Measurements from ENCODE around the gene LIPC.

LIPC gene

DNA sequence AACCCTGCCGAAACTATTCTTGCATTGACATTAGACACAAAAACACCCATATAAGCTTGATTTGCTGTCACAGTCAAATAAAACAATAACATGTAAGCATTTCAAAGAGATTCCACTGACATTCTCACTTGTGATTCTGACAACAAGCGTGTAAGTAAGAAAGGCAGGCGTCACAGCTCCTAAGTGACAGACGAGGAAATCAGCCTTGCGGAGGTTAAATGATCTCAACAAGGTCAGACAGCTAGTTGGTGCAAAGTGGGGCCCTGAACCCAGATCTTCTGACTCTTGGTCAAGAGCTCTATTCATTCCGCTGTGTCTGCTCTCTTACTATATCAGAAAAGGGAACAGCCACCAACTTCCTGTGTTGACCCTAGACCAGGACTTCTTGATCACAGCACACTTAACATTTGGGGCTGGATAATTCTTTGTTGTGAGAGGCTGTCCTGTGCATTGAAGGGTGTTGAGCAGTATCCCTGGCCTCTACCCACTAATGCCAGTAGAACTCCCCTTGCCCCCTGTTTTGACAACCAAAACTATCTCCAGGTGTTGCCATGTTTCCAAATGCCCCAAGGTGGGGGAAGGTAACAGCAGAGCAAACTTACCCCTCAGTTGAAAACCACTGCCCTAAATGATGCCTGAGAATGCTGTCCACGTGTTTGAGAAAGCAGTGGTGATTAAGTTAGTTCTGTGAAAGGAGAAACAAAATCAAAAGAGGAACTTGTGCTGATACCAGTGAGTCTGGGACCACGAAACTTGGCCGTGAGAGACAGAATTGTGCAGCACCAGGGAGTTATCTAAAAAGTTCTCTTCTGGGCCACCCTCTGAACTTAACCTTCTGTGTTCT lies 86.1 kb downstream of the LIPC start:
- DNase-seq (ENCODE audit: low read depth), result no peak

DNA sequence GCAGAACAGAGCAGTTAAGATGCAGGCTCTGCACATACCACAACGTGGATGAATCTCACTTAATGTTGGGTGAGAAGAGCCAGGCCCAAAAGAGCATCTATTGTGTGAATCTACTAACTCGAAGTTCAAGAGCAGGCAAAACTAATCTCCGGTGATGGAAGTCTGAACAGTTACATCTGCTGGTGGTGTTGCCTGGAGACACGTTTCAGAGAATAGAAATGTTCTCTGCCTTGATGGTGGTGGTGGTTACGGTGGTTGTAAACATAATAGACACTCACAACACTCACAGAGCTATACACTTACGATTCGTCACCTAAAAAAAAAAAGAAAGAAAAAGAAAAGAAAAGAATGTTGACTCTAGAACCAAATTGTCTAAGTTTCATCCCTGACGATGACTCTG lies 86.8 kb downstream of the LIPC start:
- no peak for DNase-seq (ENCODE audit: low read depth)

DNA sequence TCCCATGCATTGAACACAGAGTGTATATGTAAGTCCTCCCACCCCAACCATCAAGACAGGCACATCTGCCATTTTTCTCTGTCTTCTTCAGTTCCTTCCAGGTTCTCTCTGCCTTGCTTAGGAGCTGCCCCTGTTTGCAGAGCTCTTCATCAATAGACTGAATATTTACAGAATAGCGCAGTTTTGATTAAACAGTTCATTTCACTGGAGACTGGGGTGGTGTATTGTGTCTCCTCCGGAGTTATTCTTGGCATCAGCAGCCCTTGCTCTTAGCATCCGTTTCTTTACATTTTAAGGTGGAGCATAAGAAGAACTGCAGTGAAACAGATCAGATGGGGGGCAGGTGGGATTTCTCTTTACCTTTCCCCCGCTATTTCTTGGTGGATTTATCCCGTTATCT lies 87.7 kb downstream of the LIPC start:
- no peak for DNase-seq (ENCODE audit: low read depth)

DNA sequence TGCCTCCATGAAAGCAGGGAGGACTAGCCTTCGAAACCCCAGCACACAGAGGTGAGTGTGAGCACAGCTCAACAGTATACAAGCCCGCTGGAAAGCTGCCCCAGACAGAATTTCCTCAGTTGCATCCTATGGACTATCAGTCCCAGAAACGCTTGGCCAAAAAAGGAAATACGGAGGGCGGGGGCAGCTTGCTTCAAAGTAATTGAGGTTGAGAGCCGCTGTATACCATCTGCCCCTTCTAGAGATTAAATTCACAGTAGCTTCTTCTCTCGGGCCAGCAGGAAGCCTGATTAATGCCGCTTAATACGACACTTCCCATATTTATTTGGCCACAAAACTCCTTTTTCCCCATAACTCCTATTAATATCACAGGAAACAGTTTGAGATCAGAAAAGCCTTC lies 88.7 kb downstream of the LIPC start:
- no peak for DNase-seq (ENCODE audit: low read depth)

DNA sequence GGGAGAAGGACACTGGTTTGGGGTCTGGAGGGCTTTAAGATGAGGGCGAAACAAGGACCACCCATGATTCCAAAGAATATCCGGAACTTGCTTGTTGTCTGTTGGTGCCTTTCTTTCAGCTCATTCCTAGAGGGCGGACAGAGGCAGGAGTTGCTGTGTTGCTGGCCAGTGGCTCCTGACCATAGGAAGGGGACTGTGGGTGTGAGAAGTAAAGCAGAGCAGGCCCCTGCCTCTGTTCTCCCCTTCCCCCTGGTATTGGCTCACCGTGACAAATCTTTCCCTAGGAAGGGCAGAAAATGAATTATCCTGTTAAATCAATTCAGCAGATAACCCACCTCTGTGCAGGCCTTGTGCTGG lies 89.1 kb downstream of the LIPC start:
- no peak for DNase-seq (ENCODE audit: low read depth)

DNA sequence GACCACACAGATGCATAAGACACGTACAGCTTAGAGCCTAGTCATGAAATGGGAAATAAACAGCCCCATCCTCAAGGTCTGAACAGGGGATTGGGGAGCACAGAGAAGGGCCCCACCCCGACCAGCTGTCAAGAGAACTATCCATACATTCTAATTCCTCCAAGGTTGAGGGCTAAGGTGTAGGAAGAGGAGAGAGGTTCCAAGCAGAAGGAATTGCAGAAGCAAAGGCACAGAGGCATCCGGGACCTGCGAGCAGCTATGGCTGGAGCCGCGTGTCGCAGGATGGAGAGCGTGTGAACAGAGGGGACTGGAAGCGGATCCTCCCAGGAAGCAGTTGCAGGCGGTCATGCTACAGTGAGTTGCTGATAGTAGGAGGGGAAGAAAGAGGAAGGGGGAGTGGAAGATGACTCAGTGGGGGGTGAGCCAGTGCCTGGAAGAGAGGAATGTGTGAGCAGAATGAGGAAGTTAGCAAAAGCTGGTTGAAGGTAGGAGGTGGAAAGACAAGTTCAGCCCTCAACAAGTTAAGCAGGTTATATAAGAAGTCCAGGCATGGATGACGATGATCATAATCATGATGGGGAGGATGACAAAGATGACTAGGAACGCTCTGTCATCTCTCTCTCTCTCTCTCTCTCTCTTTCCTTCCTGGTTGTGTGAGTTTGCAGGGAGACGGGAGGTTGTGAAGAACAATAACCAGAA lies 89.7 kb downstream of the LIPC start:
- DNase-seq (ENCODE audit: low read depth), result peak; percentile 83

DNA sequence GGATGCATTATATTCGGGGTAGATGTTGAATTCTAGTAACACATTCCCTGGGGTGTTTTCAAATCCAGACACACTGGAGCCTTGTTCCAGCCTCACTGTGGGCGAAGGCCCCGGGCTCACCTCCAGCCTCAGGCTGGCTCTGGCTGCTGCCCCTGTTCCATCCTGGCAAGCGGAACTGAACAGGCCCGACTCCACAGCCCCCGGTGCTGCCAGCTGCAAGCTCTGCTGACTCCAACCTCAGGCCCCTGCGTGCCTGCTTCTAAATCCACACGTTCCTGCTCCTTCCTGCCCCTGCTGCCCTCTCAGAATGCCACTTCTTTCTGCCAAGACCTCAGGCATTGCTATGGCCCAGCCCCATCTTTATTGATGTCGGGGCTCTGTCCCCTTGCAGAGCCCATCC lies 90.6 kb downstream of the LIPC start:
- DNase-seq (ENCODE audit: low read depth), result no peak

DNA sequence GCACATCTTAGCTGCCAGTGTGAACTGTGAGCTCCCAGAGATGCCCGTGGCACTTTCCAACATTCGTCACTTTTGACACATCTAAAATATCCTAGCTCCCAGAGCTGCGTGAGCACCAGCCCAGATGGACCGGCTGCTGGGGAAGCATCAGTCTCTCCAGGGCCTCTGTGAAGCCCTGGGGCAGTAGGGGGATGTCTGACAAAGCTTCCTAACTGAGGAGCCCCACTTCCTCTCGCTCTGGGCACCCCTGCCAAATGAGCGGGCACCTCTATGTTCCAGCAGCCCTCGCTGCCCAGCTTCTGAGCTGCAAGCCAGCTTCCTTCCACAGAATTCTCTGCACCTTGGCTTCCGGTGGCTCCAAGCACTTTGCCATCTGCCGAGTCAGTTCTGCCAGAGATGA lies 91.1 kb downstream of the LIPC start:
- DNase-seq (ENCODE audit: low read depth), result no peak

DNA sequence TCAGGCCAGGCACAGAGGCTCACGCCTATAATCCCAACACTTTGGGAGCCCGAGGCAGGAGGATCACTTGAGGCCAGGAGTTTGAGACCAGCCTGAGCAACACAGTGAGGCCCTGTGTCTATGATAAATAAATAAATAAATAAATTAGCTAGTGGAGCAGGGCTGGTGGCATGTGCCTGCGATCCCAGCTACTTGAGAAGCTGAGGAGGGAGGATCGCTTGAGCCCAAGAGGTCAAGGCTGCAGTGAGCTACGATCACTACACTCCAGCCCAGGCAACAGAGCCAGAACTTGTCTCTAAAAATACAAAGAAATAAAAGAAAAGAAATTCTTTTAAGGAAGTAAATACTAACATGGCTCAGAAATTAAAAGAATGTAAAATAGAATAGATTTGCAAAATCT lies 91.8 kb downstream of the LIPC start:
- DNase-seq (ENCODE audit: low read depth), result no peak

DNA sequence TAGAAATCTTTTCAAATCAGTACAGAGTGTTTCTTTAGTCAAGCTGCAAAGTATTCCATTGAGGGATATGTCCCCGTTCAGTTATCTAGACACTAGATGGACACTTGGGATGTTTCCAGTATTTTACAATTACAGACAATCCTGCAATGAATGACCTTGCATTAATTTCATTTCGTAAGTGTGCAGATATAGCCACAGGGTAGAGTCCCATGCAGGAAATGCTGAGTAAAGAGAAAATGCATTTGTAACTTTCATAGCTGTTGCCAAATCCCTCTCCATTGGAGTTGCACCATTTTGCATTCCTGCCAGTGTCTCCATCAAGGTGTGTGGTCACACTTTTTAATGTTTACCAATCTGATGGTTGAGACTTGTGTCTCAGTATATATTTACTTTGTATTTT lies 92.5 kb downstream of the LIPC start:
- no peak for DNase-seq (ENCODE audit: low read depth)

DNA sequence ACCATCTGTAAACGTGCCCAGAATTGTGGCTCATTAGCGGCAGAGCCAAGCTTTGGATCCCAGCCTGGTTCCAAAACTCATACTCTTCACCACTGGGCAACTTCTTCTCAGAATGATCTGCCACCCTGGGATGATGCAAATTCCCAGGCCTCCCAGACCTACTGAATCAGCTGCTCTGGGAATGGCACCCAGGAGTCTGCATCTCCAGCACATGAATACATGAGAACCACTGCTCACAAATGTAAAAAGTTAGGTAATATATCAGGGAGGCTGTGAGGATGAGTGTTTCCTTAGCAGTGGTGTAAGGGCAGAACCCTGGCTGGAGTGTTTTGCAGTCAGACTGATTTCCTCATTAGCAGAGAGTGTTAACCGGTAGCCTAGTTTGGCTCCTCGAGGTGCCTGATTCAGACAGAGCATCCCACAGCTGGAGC lies 94.2 kb downstream of the LIPC start:
- DNase-seq (ENCODE audit: low read depth), result no peak

DNA sequence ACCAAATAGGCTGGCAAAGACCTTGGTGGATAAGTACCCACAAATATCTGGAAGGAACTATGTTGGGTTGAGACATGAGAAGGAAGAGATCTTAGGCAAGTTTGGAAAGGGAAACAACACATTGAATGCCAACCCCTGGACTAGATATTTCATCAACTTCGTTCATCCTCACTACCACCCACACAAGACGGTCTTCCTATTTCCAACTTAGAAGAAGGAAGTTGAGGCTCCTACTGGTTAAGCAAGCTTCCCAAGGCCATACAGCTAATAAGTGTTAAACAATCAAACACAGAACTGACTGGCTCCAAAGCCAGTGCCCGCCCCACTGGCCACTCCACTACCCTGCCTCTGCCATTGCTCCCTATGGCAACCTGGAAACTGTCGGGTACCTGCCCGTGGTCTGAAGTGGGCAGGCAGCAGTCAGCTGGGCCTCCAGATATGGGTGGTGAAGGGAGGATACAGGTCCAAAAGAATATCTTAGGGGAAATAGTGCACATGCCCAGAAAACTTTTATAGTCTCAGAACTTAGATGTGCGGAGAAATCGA lies 94.9 kb downstream of the LIPC start:
- DNase-seq (ENCODE audit: low read depth), result no peak

DNA sequence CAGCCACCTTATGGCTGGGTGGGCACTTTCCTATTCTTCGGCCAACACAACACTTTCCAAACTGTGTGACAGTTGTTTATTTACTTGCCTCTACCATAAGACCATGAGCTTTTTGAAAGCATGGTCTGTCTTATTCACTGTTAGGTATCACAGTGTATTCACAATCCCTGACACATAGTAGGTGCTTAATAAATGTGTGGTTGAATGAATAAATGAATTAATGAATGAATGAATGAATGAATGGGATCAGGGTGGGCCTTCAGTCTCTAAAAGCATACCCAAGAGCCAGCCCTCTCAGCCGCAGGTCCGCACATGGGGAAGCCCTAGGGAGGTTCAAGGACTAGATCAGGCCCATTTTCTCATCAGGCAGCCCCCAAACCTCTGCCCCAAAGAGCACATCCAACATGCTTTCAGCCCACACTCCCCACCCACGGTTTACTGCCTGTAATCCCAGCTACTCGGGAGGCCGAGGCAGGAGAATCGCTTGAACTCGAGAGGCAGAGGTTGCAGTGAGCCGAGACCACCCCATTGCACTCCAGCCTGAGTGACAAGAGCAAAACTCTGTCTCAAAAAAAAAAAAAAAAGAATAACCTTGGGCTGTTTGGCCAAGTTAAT lies 95.9 kb downstream of the LIPC start:
- no peak for DNase-seq (ENCODE audit: low read depth)

DNA sequence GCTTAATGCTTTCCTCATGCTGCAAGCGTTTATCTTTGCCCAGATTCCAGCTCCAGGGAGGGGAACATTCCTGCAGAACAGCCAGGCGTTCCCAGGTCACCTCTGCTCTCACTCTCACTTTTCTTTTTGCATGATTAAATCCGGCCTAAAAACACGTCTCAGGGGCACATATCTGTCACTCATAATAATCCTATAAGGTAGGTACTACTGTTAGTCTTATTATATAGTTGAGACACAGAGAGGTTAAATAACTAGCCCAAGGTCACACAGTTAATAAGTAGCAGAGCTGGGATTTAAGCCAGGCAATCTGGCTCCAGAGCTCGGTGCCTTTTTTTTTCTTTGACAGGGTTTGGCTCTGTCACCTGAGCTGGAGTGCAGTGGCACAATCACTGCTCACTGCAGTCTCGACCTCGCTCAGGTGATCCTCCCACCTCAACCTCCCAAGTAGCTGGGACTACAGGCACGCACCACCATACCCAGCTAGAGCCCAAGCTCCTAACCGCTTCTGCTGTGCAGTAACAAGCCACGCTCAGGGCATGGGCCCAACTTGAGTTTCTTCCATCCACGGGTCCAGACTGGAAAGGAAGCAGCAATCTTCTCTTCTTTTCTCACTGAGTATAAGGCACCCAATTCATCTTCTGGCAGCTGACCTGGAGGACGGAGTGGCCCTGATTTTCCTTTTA lies 96.5 kb downstream of the LIPC start:
- DNase-seq (ENCODE audit: low read depth), result peak; percentile 50

DNA sequence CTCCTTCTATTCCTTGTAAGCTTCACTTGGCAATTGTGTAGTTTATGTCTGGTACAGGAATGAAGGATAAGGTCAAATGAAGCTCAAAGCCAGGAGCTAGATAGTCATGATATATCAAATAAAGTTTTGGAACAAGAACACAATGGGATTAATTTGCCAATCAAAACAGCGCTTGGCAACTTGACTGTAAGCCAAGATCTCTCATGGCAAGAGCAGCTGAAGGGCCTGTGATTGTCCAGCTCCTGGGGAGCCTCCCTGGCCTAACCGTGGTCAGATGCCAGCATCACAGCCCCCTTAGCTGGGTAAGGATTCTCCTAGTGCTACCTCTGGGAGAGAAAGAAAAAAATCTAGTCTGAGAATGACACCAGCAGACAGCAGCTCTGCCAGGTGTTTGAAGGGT lies 97.2 kb downstream of the LIPC start:
- DNase-seq (ENCODE audit: low read depth), result no peak

DNA sequence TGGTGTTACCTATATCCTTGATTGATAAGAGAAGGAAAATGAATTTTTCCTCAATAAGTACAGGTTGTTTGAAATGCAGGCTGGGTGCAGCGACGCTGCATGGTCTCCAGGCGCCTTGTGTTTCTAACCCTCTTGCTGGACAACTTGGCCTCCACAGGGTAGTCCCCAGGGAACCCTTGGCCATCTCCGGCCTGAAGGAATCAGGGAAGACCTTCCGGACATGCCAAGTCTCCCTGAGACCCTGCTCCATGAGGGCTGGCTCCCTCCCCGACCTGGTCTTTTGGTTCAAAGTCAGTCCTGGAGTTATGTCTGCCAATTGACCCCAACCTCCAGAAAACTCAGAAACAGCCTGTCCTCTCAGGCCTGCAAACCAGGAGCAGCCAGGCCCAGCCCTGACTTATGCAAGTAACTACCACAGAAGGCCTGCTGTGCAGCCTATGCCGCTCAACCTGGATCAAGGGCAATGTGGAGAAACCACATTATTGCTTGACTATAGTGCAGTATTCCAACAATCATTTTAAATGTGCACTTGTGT lies 98.3 kb downstream of the LIPC start:
- no peak for DNase-seq (ENCODE audit: low read depth)

DNA sequence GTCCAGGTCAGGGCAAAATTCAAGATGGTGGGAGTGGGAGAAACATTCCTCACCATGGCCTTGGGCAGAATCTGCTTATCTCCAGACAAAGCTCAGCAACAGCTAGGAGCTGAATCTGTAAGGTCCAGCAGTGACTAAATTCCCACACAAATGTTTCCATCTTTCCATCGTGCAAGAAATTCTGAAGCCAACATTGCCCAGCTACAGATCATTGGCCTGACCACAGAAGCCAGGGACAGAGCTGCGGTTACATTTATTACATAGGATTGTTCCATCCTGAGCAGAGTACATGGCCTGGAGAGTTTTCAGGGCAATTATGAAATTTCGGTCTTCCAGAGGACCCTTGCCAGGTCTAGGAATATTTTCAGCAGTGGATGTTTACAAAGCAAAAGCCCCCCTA lies 100.3 kb downstream of the LIPC start:
- no peak for DNase-seq (ENCODE audit: low read depth)

DNA sequence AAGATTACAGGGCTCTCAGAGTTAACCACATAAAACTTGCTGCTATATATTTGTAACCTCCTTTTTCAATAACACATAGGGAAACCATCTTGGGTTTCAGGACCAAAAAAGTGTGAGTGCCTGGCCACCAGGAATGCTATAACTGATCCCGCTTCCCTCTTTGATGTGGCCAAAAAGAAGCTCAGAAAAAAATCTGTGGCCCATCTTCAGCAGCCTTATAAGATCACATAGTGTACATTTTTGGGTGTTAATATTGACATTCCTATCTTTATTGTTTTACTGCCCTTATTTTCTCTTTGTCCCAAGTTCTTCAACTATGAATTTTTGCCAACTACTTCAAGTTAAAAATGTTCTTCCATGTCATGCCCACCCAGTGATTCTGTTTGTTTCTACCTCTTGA lies 102.8 kb downstream of the LIPC start:
- DNase-seq (ENCODE audit: low read depth), result no peak

DNA sequence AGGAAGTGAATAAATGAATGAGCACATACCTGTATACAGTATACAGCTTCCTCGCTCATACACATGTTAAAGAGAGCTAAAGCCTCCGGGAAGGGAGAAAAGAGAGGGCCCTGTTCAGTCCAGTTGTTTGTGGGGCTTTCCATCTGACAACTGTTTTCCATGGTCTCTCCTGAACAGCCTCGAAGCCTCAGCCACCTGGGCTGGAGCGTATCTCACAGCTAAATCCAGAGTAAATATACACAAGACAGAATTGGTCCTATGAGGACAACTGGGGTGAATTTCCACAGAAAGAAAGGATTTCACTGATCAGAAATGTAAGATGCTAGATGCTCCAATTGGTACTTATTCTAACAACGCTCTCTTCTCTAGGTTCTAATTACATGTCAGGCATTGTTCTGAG lies 103.5 kb downstream of the LIPC start:
- no peak for DNase-seq (ENCODE audit: low read depth)

DNA sequence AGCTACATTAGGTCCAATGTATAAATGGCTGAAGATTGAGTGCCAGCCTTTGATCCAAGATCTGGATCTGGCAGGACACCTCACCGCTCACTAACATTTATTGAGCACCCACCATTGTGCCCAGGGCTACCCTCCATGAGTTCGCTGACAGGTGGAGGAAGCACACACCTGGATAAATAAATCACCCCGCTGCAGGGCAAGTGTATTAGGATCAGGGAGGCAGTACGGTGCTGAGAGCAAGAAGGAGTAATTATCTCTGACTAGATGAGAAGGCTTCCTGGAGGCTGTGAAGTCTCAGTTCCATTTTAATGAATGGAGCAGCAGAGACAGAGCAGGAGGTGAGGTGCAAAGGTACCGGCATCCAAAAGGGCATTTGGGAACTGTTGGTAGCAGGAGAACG lies 104.1 kb downstream of the LIPC start:
- DNase-seq (ENCODE audit: low read depth), result no peak

DNA sequence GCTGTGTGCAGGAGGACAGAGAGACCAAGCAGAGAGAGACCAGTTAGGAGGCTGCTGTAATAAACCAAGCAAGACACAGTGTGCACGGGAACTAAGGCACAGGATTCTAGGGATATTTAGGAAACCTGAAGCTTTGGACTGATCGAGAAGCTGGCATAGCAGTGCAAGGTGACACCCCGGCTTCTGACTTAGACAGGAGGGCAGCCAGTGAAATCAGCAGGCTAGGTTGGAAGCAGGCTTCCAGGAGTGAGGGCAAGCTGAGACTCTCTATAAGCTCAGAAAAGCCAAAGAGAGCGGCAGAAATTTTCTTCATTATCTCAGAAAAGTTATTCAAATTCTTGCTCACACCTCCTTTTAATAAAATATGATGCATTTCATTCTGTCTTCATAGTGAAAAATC lies 104.6 kb downstream of the LIPC start:
- no peak for DNase-seq (ENCODE audit: low read depth)

DNA sequence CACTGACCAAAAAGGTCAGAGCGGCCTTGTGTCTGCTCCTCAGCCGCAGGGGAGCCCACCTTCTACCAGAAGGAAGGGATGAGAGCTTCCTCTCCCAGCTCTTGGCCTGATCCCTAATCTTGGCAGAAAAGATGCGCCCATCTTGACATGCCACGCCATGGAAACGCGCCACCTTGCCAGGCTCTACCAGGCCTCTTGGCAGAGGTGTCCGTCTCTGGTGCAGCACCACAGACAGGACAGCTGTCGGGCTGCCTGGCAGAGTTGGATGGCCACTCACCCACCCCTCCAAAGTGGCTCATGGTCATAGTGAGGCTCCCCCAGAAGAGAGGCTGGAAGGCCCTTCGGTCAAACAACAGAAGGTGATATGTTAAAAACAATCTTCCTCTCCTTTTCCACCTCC lies 105.2 kb downstream of the LIPC start:
- DNase-seq (ENCODE audit: low read depth), result no peak

All from iris pigment epithelial cell (primary cell).